Natural killer cell treated with Interleukin-12 subunit alpha and Interleukin-12 subunit beta and Interleukin-15 and Interleukin-18, amount 100 ng/mL, for 72 hours (primary cell): ENCODE results near the gene BMERB1. TPM values are rescaled to one million over a fixed set of nuclear protein-coding genes. Genes with fewer than 3 reads are reported as not detected.

ENCODE experiments used
- total RNA-seq, 2 donors: library from RNA; stranded (reverse); gene quantifications; one replicate each; pipeline ENCODE4 v1.2.3, GENCODE V29; 2022

Gene BMERB1
- total RNA-seq, 2 donors from 2014 or later = 5.4 to 7.3 TPM

Other genes with a start within 250 kb of the BMERB1 start
- 10 to 100 TPM in 1 of 2 donors, under 1 TPM in 1; 0.43 to 15.5 TPM for gene NPIPA5, start 56.3 kb upstream of the BMERB1 start, total RNA-seq
- under 1 TPM; 0.08 to 0.38 TPM for gene MPV17L, start 38.8 kb upstream of the BMERB1 start, total RNA-seq
- gene MARF1, start 208.6 kb downstream of the BMERB1 start, total RNA-seq = 10 to 100 TPM; 63.9 to 76.0 TPM
- 100 to 1,000 TPM in 1 of 2 donors, 10 to 100 TPM in 1; 95.0 to 151 TPM for gene NDE1, start 215.7 kb downstream of the BMERB1 start, total RNA-seq